ENCODE measurements around the gene DNAJB11. TPM values are rescaled to one million over a fixed set of nuclear protein-coding genes. Genes with fewer than 3 reads are reported as not detected.

Gene DNAJB11
- total and polyA plus RNA-seq, 2 of the 4 experiments (the other 2 are of a cell fraction) = 27.4 to 48.6 TPM

DNA sequence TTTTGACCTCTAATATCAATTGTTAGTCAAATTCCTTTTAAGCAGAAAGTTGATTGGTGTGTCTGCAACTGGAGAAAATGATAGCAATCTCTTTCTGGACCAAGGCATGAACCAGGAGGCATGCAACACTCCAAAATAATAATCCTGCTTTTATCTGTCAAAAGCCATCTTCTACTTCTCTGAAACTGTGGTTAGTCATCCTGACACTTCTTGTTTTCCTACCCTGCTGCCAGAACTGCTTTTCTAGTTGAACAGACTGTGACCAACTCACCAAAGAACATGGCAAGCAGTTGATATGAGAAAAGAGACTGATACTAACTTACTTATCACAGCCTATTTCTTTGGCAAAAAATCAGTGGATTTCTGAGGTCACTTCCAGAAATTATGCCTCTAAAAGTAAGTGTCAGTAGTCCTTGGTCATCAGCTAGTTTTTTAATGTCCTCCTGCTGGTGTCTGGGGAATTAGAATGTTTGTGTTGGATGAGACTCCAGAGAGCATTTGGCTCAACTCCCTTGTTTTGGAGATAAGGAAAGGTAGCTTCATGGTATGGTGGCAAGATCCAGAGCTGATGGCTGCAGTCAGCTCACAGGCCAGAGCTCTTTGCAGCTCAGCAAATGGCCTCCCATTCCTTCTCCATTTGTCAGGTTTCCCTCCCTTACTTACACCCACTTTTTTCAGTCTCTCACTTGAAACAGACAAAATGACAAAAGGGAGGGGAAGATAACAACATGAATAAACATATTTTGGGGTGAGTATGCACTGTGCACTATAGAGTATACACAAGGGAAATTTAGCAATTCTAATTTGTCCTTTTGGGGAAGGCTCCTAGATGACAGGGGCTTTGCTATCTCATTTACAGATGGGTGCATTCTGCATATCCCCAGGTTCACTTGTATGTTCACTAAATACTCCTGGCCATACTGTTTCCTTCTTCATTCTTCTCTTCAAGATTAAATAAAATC, 33.4 kb upstream of the DNAJB11 start (continued):
- TF ChIP-seq BHLHE40 (IDR thresholded peaks at IDR 0.05; ENCODE audit: low read depth, low read length) = no peak

- in situ Hi-C loops (cut with MboI; ENCODE audit: low sequenced_read_pairs) = loop anchor here (5.0 kb wide), 2 partner anchors 276 to 556 kb away; no protein-coding TSS in a partner anchor
- no TSS peak for BruUV-seq (replicated peaks)
- Histone ChIP-seq H3K18ac (ENCODE audit: low read depth, low read length) (no peak overlapping the region), H2AK5ac (ENCODE audit: low read depth, low read length) (no peak overlapping the region), H3K4me3 (ENCODE audit: insufficient read depth, low read depth, low read length) (no peak overlapping the region), H4K5ac (ENCODE audit: low read depth, low read length) (no peak overlapping the region), H3K4ac (ENCODE audit: low read depth, low read length) (no peak overlapping the region), H2BK20ac (ENCODE audit: low read depth, low read length) (no peak overlapping the region), H3K9me1 (ENCODE audit: insufficient read depth, low read length) (no peaks in the 10 kb centered on the region; the same call in 1 of the 2 replicates), H3K9me3 (ENCODE audit: control insufficient read depth, insufficient read depth, low read length) (no peaks in the 10 kb centered on the region), H3K27me3 (ENCODE audit: control insufficient read depth, insufficient read depth, low read length) (no peaks in the 10 kb centered on the region), H3K4me1 (ENCODE audit: control insufficient read depth, insufficient read depth, low read length) (no peaks in the 10 kb centered on the region), H3K56ac (ENCODE audit: extremely low read depth, insufficient read depth, low read length) (no peak overlapping the region), H3K79me1 (ENCODE audit: low read depth in 1 of 2, low read length in 2 of 2) (no peaks in the 10 kb centered on the region), H4K8ac (ENCODE audit: low read depth in 2 of 2, low read length in 2 of 2) (no peak overlapping the region), H3K14ac (replicated peaks; ENCODE audit: low read depth, low read length) (no peak overlapping the region), H2AFZ (replicated peaks; ENCODE audit: low read length, poor library complexity) (no peak overlapping the region), H4K91ac (ENCODE audit: insufficient read depth, low read depth, low read length) (no peak overlapping the region), H4K20me1 (ENCODE audit: insufficient read depth, low read length) (no peaks in the 10 kb centered on the region), H3K9ac (ENCODE audit: low read depth, low read length) (no peak overlapping the region), H3K27ac (ENCODE audit: insufficient read depth, low read length) (no peak overlapping the region), H3K36me3 (ENCODE audit: control insufficient read depth, insufficient read depth, low read length) (0 out of 2 replicates have a peak, but pooled peaks cover 1% of the 10 kb centered on the region), H3K23ac (ENCODE audit: low read depth, low read length) (no peak overlapping the region), H2BK15ac (ENCODE audit: low read depth, low read length) (no peak overlapping the region), H2AK9ac (replicated peaks; ENCODE audit: low read depth, low read length, poor library complexity) (no peak overlapping the region), H2BK5ac (ENCODE audit: low read depth, low read length, poor library complexity, severe bottlenecking) (no peak overlapping the region), H2BK120ac (ENCODE audit: low read depth, low read length) (no peak overlapping the region), H3K4me2 (ENCODE audit: low read depth, low read length) (no peak overlapping the region)
- WGBS, 2 experiments (ENCODE audit: extremely low coverage in 2 of 2, insufficient read length in 1 of 2) = no CpG with 5 or more reads among the region's 3 CpGs
- no peak for ATAC-seq (ENCODE audit: low read depth)
- POLR2A ChIA-PET (ENCODE audit: unreplicated experiment) = no interaction called here
- intact Hi-C loops (cut with micrococcal nuclease) = no loop called here
- CTCF ChIA-PET = interaction anchor here (0.6 kb wide), 1 partner anchor 301 kb away, joined by 3 read pairs; no protein-coding TSS in a partner anchor
- dilution Hi-C loops (cut with HindIII; ENCODE audit: low sequenced_read_pairs, unreplicated experiment) = no loop called here
- no peak for TF ChIP-seq NFE2L2 (IDR thresholded peaks at IDR 0.05; ENCODE audit: low read depth, low read length)
- TF ChIP-seq MAFK (IDR thresholded peaks at IDR 0.05; ENCODE audit: low read depth, low read length) = no peak
- TF ChIP-seq, protein P1, sequence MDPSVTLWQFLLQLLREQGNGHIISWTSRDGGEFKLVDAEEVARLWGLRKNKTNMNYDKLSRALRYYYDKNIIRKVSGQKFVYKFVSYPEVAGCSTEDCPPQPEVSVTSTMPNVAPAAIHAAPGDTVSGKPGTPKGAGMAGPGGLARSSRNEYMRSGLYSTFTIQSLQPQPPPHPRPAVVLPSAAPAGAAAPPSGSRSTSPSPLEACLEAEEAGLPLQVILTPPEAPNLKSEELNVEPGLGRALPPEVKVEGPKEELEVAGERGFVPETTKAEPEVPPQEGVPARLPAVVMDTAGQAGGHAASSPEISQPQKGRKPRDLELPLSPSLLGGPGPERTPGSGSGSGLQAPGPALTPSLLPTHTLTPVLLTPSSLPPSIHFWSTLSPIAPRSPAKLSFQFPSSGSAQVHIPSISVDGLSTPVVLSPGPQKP (IDR thresholded peaks at IDR 0.05; ENCODE audit: borderline replicate concordance, low read depth, low read length) = no peak
- TF ChIP-seq FOS (IDR thresholded peaks at IDR 0.05; ENCODE audit: low read depth, low read length) = no peak
- no peak for TF ChIP-seq CTCF (conservative IDR thresholded peaks at IDR 0.05; ENCODE audit: low read depth, low read length)
- TF ChIP-seq POLR2A (IDR thresholded peaks at IDR 0.05; ENCODE audit: low read depth, low read length) = no peak
- TF ChIP-seq RAD21 (IDR thresholded peaks at IDR 0.05; ENCODE audit: low read length) = no peak
- no peak for TF ChIP-seq RCOR1 (IDR thresholded peaks at IDR 0.05; ENCODE audit: insufficient replicate concordance, low read length)
- no peak for TF ChIP-seq SMC3 (IDR thresholded peaks at IDR 0.05; ENCODE audit: low read depth, low read length)
- TF ChIP-seq RFX5 (IDR thresholded peaks at IDR 0.05; ENCODE audit: low read depth, low read length) = no peak
- no peak for TF ChIP-seq BHLHE40 (IDR thresholded peaks at IDR 0.05; ENCODE audit: low read depth, low read length)
- DNase-seq = no peak
Measured at GRCh38 chr3:186538779-186539178, 31.7 kb upstream of the DNAJB11 start.

Measured in IMR-90 (cell line).